ENCODE results near the gene ANTXR2. TPM values are rescaled to one million over a fixed set of nuclear protein-coding genes. Genes with fewer than 3 reads are reported as not detected.

ANTXR2 gene
- total RNA-seq, 6 experiments from 2014 or later = 24.5 to 86.0 (median 33.7) TPM

DNA sequence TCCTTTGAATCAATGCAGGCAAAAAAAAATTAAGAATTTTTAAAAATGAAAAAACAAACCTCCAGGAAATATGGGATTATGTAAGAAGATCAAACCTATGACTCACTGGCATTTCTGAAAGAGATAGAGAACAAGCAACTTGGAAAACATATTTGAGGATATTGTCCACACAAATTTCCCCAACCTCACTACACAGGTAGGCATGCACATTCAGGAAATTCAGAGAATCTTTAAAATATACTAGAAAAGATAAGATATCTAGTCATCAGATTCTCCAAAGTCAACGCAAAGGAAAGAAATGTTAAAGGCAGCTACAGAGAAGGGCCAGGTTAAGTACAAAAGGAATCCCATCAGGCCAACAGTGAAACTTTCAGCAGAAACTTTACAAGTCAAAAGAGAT is 85.6 kb downstream of the ANTXR2 start:
- Histone ChIP-seq H3K9me3 (no peaks in the 10 kb centered on the region), H3K4me3 (no peak overlapping the region), H3K27me3 (no peaks in the 10 kb centered on the region), H3K36me3 (peaks cover 0 to 11% (median 0%) of the 10 kb centered on the region in 4 donors), H3K4me1 (no peaks in the 10 kb centered on the region), H3K27ac (no peak overlapping the region)
- 88% methylated on average over 1 of the region's 1 CpG for WGBS (ENCODE audit: insufficient coverage, low coverage, low lambda C conversion rate, missing lambda C conversion rate)
- intact Hi-C loops (cut with DNase I) = no loop called here
- DNase-seq = no peak
- TF ChIP-seq CTCF (IDR thresholded peaks at IDR 0.05) (no peak), POLR2A (IDR thresholded peaks at IDR 0.05) (no peak)
- no peak for ATAC-seq

DNA sequence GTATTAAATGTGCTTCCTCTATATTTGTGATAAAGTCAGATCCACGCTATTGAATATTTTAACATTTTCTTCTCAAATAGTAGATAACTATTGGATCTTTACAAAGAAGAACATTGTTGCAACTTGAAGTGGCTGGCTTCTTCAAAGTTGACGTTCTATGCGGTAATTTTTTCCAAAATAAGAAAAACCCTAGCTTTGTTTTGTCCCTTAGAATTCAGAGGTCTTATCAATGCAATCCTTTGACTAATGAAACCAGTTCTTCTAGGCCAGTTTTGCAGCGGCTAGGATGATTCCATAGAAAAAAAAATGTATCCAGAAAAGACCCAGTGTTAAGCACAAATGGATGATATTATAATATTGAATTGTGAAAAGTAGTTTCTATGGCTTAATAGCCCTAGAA is 89.6 kb downstream of the ANTXR2 start:
- no peak overlapping the region for H3K4me3 ChIP-seq
- no peaks in the 10 kb centered on the region for H3K4me1 ChIP-seq
- intact Hi-C loops (cut with DNase I) = no loop called here
- no peaks in the 10 kb centered on the region for H3K27me3 ChIP-seq
- TF ChIP-seq CTCF (IDR thresholded peaks at IDR 0.05) (no peak), POLR2A (IDR thresholded peaks at IDR 0.05) (no peak)
- 93% methylated on average over 4 of the region's 4 CpGs for WGBS (ENCODE audit: insufficient coverage, low coverage, low lambda C conversion rate, missing lambda C conversion rate)
- no peak for DNase-seq
- no peaks in the 10 kb centered on the region for H3K9me3 ChIP-seq
- peaks cover 0 to 28% (median 0%) of the 10 kb centered on the region in 4 donors for H3K36me3 ChIP-seq
- ATAC-seq = no peak
- H3K27ac ChIP-seq = no peak overlapping the region

DNA sequence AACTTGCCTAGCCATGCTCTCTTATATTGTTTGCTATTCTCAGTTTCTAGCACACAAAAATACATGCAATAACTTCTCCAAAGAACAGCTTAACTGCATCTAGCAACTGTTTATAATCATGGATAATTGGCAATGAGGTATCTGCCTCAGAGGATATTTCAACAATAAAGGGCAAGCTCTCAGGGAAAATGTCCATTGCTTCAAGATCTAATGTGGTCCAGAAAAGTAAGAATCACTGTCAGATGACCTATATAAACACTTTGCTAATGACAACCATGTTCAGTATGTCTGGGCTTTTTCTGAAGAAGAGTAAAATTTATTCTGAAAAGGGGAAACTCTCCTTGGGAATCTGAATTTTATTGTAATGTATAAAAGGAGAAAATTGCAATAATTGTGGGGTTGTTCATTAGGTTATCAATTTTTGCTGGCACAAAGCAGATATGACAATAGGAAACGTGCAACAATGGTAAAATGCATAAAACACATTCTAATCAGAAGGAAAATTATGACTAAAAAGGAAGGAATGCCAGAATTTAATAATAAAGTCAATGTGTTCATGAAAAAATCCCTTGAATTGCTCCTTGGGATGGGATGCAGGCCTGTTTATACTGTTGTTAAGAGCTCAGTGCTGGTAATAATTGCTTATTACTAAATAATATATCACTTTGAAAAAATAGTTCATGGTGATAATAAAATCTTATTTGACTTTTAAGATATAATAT is 90.3 kb downstream of the ANTXR2 start:
- no peak overlapping the region for H3K27ac ChIP-seq
- no peaks in the 10 kb centered on the region for H3K9me3 ChIP-seq
- ATAC-seq (no peak), DNase-seq (no peak)
- H3K4me1 ChIP-seq = no peaks in the 10 kb centered on the region
- no peaks in the 10 kb centered on the region for H3K27me3 ChIP-seq
- intact Hi-C loops (cut with DNase I) = no loop called here
- TF ChIP-seq POLR2A (IDR thresholded peaks at IDR 0.05) (no peak), CTCF (IDR thresholded peaks at IDR 0.05) (no peak)
- no peak overlapping the region for H3K4me3 ChIP-seq
- WGBS (ENCODE audit: insufficient coverage, low coverage, low lambda C conversion rate, missing lambda C conversion rate) = 60% methylated on average over 1 of the region's 1 CpG
- H3K36me3 ChIP-seq = peaks cover 0 to 33% (median 3%) of the 10 kb centered on the region in 4 donors

DNA sequence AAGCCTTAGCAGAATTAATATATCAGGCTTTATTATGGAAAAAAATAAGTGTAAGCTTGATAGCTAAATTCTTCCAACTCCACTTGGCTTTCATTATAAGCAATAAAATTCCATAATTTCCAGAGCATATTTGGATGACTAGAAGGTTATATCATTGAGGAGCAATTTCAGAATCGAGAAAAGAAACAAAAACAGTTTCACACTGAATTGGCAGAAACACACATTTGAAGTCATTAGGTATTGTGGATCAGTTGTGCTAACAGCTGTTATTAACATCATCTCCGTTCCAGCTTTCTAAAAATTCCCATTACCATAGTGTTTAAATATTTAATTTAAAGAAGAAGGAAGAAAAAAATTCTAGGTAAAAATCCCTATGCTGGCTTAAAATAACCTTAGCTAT is 92.6 kb downstream of the ANTXR2 start:
- ATAC-seq (no peak), DNase-seq (no peak)
- H3K4me3 ChIP-seq = no peak overlapping the region
- no peaks in the 10 kb centered on the region for H3K9me3 ChIP-seq
- intact Hi-C loops (cut with DNase I) = no loop called here
- H3K36me3 ChIP-seq = peaks cover 0 to 51% (median 14%) of the 10 kb centered on the region in 4 donors
- no peak for TF ChIP-seq POLR2A (IDR thresholded peaks at IDR 0.05)
- no peak for TF ChIP-seq CTCF (IDR thresholded peaks at IDR 0.05)
- no peaks in the 10 kb centered on the region for H3K4me1 ChIP-seq
- no peak overlapping the region for H3K27ac ChIP-seq
- 82% methylated on average over 2 of the region's 2 CpGs for WGBS (ENCODE audit: insufficient coverage, low coverage, low lambda C conversion rate, missing lambda C conversion rate)
- no peaks in the 10 kb centered on the region for H3K27me3 ChIP-seq

All from right lobe of liver (tissue), 6 donors.